ENCODE measurements around the gene PAX5.

GRCh38 chr9:36985769-36986467, 48.1 kb downstream of the PAX5 start:
- TF ChIP-seq POLR2A (IDR thresholded peaks at IDR 0.05; ENCODE audit: low read length) (no peak), GATA1 (IDR thresholded peaks at IDR 0.05; ENCODE audit: low read depth, low read length) (no peak)
